Chondrocyte (in vitro differentiated cells): ENCODE data around the gene TNFRSF8. TPM values are rescaled to one million over a fixed set of nuclear protein-coding genes. Genes with fewer than 3 reads are reported as not detected.
"Not testable (repeated sequence)": the region's sequence is repeated elsewhere in the genome, so short reads cannot be mapped to it uniquely, and the experiment has no call there.

Experiments
- DNase-seq: peaks from one replicate; pipeline ENCODE4 v3.0.0; 2021; ENCODE audit warnings: mixed read lengths, low spot score
- H3K27ac Mint-ChIP-seq: one replicate; pipeline ENCODE4 v1.8.0; 2021; ENCODE audit warnings: mild to moderate bottlenecking, moderate library complexity, mixed read lengths; ENCODE audit not compliant: unreplicated experiment
- H3K27me3 Mint-ChIP-seq: 2 replicates; pipeline ENCODE4 v1.8.0; 2021; ENCODE audit warnings: low read depth, mixed read lengths
- H3K36me3 Mint-ChIP-seq: 2 replicates; pipeline ENCODE4 v1.8.0; 2021; ENCODE audit warnings: low read depth, mixed read lengths
- H3K4me1 Mint-ChIP-seq: 2 replicates; pipeline ENCODE4 v1.8.0; 2021; ENCODE audit warnings: low read depth, mild to moderate bottlenecking, mixed read lengths
- H3K4me3 Mint-ChIP-seq: one replicate; pipeline ENCODE4 v1.8.0; 2021; ENCODE audit warnings: mild to moderate bottlenecking, moderate library complexity, mixed read lengths; ENCODE audit not compliant: unreplicated experiment
- H3K9me3 Mint-ChIP-seq: 2 replicates; pipeline ENCODE4 v1.8.0; 2021; ENCODE audit warnings: low read depth, mixed read lengths
- CTCF ChIP-seq: fragments of 200-600 bp; sonication (generic); IDR thresholded peaks from 2 replicates; pipeline ENCODE4 v1.5.0; 2021; ENCODE audit warnings: antibody characterized with exemption, mild to moderate bottlenecking, moderate library complexity
- total RNA-seq: library from RNA; stranded (reverse); gene quantifications from 3 replicates; pipeline ENCODE4 v1.2.1, GENCODE V29; 2021

Gene TNFRSF8
- total RNA-seq, 1 donor from 2014 or later, result not detected

DNA sequence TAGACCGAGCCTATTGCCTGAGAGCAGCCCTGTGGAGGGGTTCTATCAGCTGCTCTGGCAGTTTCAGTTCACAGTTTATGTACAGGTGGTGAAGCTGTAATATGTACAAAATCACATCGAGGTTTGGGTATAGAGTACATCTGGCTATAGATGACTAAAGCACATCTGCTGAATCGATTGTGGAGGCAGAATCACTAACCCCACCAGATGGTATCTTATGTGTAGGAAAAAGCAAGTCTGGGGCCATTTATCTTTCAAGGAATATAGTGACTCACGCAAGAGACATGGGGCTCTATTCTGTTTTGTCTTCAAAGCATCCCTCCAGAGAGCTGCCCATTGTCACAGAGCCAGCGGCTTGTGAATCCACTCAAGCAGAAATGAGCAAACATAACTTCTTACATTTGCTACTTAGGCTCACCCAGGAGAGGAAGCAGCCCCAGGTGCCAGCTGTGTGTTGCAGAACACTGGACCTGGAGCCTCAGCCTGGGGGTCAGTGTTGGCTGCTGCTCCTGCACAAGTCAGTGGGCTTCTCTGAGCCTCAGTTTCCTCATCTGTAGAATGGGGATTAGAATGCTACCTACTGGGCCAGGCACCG is 22.5 kb upstream of the TNFRSF8 start:
- no peak for DNase-seq
- no peaks in the 10 kb centered on the region for H3K27me3 Mint-ChIP-seq
- H3K27ac Mint-ChIP-seq, result no peak overlapping the region
- H3K4me1 Mint-ChIP-seq, result peaks cover 5% of the 10 kb centered on the region
- no peak overlapping the region for H3K4me3 Mint-ChIP-seq
- no peaks in the 10 kb centered on the region for H3K36me3 Mint-ChIP-seq
- H3K9me3 Mint-ChIP-seq, result no peaks in the 10 kb centered on the region
- no peak for TF ChIP-seq CTCF

DNA sequence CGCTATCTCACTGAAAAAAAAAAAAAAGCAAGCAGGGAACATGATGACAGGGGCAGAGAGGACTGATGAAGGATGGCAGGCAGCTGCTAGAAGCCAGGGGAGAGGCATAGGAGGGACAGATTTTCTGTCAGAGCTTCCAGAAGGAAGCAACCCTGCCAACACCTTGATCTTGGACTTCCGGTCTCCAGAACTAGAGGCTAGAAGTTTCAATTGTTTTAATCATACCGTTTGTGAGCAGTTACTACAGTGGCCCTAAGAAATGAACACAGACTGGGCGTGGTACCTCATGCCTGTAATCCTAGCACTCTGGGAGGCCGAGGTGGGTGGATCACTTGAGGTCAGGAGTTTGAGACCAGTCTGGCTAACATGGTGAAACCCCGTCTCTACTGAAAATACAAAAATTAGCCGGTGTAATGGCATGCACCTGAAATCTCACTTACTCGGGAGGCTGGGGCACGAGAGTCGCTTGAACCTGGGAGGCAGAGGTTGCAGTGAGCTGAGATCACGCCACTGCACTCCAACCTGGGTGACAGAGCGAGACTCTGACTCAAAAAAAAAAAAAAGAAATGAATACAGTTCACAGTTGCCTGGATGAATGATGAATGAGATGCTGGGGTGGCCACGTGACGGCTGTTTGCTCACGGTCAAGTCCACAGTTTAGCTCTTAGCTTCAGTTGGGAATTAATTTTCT is 18.8 kb upstream of the TNFRSF8 start:
- H3K4me1 Mint-ChIP-seq, H3K27ac Mint-ChIP-seq, H3K36me3 Mint-ChIP-seq, H3K4me3 Mint-ChIP-seq, H3K27me3 Mint-ChIP-seq, H3K9me3 Mint-ChIP-seq, DNase-seq: not testable (repeated sequence)

GRCh38 chr1:12046749-12047119 is 16.4 kb upstream of the TNFRSF8 start:
- Mint-ChIP-seq H3K27me3 (no peaks in the 10 kb centered on the region), H3K4me1 (peaks cover 6% of the 10 kb centered on the region), H3K36me3 (no peaks in the 10 kb centered on the region), H3K9me3 (no peaks in the 10 kb centered on the region), H3K27ac (no peak overlapping the region), H3K4me3 (no peak overlapping the region)
- no peak for DNase-seq
- TF ChIP-seq CTCF, result no peak

GRCh38 chr1:12047120-12047876 is 15.8 kb upstream of the TNFRSF8 start:
- H3K27me3 Mint-ChIP-seq, result no peaks in the 10 kb centered on the region
- peaks cover 12% of the 10 kb centered on the region for H3K4me1 Mint-ChIP-seq
- no peak overlapping the region for H3K27ac Mint-ChIP-seq
- no peaks in the 10 kb centered on the region for H3K36me3 Mint-ChIP-seq
- no peak for TF ChIP-seq CTCF
- no peaks in the 10 kb centered on the region for H3K9me3 Mint-ChIP-seq
- H3K4me3 Mint-ChIP-seq, result no peak overlapping the region
- no peak for DNase-seq

DNA sequence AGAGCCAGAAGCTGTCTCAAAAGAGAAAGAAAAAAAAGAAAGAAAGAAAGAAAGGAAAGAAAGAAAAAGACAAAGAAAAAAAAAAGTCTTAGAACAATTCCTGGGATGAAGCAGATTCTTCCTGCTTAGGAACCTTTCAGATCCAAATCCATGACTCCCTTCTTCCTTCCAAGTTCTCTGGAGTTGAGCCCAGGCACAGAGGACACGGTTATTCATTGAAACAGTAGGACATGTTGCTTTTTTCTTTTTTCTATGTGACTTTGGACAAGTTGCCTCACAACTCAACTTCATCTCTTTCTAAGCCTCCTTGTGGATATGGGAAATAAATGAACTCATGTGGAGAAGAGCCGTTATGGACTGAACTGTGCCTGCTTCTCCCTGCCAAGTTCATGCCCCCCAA is 14.7 kb upstream of the TNFRSF8 start:
- no peaks in the 10 kb centered on the region for H3K9me3 Mint-ChIP-seq
- no peak overlapping the region for H3K4me3 Mint-ChIP-seq
- no peak for TF ChIP-seq CTCF
- peaks cover 18% of the 10 kb centered on the region for H3K4me1 Mint-ChIP-seq
- no peak overlapping the region for H3K27ac Mint-ChIP-seq
- no peaks in the 10 kb centered on the region for H3K27me3 Mint-ChIP-seq
- no peaks in the 10 kb centered on the region for H3K36me3 Mint-ChIP-seq
- no peak for DNase-seq
